ENCODE data around the gene TFF2. TPM values are rescaled to one million over a fixed set of nuclear protein-coding genes. Genes with fewer than 3 reads are reported as not detected.

Gene TFF2
- total and polyA plus RNA-seq, 2 donors from 2014 or later = not detected

GRCh38 chr21:42332557-42333317 is 18.1 kb downstream of the TFF2 start:
- no peak for DNase-seq
- H3K27ac ChIP-seq (ENCODE audit: low read depth in 2 of 2, low read length in 2 of 2) = no peak overlapping the region

GRCh38 chr21:42331660-42332059 is 19.1 kb downstream of the TFF2 start:
- Histone ChIP-seq H3K9ac (ENCODE audit: low read length in 3 of 3) (no peak overlapping the region), H3K4me1 (ENCODE audit: control insufficient read depth in 2 of 3, insufficient read depth in 2 of 3, low read depth in 1 of 3, low read length in 3 of 3) (no peaks in the 10 kb centered on the region), H3K27me3 (ENCODE audit: control insufficient read depth, insufficient read depth, low read length) (no peaks in the 10 kb centered on the region), H3K36me3 (ENCODE audit: control insufficient read depth in 2 of 3, insufficient read depth in 3 of 3, low read length in 3 of 3) (no peaks in the 10 kb centered on the region), H3K4me3 (ENCODE audit: low read length in 3 of 3) (no peak overlapping the region), H3K27ac (ENCODE audit: low read depth in 2 of 2, low read length in 2 of 2) (no peak overlapping the region), H3K9me3 (ENCODE audit: control insufficient read depth in 2 of 3, insufficient read depth in 1 of 3, low read length in 3 of 3) (peaks cover 0 to 8% (median 0%) of the 10 kb centered on the region in 3 donors)
- FAIRE-seq (no peak), DNase-seq (no peak)
- intact Hi-C loops (cut with DNase I) = loop anchor here (10.0 kb wide), 1 partner anchor 113 kb away; no protein-coding TSS in a partner anchor
- no peak for TF ChIP-seq CTCF (IDR thresholded peaks at IDR 0.05; ENCODE audit: borderline replicate concordance, extremely low read depth, insufficient read depth)

More at GRCh38 chr21:42332557-42333317, 18.1 kb downstream of the TFF2 start:
- no peak for FAIRE-seq
- no peak for TF ChIP-seq CTCF (IDR thresholded peaks at IDR 0.05; ENCODE audit: borderline replicate concordance, extremely low read depth, insufficient read depth)
- no peak overlapping the region for H3K4me3 ChIP-seq (ENCODE audit: low read length in 3 of 3)
- peaks cover 0 to 8% (median 0%) of the 10 kb centered on the region in 3 donors for H3K9me3 ChIP-seq (ENCODE audit: control insufficient read depth in 2 of 3, insufficient read depth in 1 of 3, low read length in 3 of 3)
- no peaks in the 10 kb centered on the region for H3K27me3 ChIP-seq (ENCODE audit: control insufficient read depth, insufficient read depth, low read length)
- H3K9ac ChIP-seq (ENCODE audit: low read length in 3 of 3) = no peak overlapping the region
- H3K36me3 ChIP-seq (ENCODE audit: control insufficient read depth in 2 of 3, insufficient read depth in 3 of 3, low read length in 3 of 3) = no peaks in the 10 kb centered on the region
- H3K4me1 ChIP-seq (ENCODE audit: control insufficient read depth in 2 of 3, insufficient read depth in 2 of 3, low read depth in 1 of 3, low read length in 3 of 3) = peaks cover 0 to 1% (median 0%) of the 10 kb centered on the region in 3 donors
- intact Hi-C loops (cut with DNase I) = loop anchor here (10.0 kb wide), 1 partner anchor 112 kb away; no protein-coding TSS in a partner anchor

- no peaks in the 10 kb centered on the region for H3K4me1 ChIP-seq (ENCODE audit: control insufficient read depth in 2 of 3, insufficient read depth in 2 of 3, low read depth in 1 of 3, low read length in 3 of 3)
- no peak overlapping the region for H3K4me3 ChIP-seq (ENCODE audit: low read length in 3 of 3)
- H3K27ac ChIP-seq (ENCODE audit: low read depth in 2 of 2, low read length in 2 of 2) = no peak overlapping the region
- DNase-seq = no peak
- H3K27me3 ChIP-seq (ENCODE audit: control insufficient read depth, insufficient read depth, low read length) = no peaks in the 10 kb centered on the region
- no peak for TF ChIP-seq CTCF (IDR thresholded peaks at IDR 0.05; ENCODE audit: borderline replicate concordance, extremely low read depth, insufficient read depth)
- H3K36me3 ChIP-seq (ENCODE audit: control insufficient read depth in 2 of 3, insufficient read depth in 3 of 3, low read length in 3 of 3) = no peaks in the 10 kb centered on the region
- no peak overlapping the region for H3K9ac ChIP-seq (ENCODE audit: low read length in 3 of 3)
- intact Hi-C loops (cut with DNase I) = loop anchor here (10.0 kb wide), 1 partner anchor 114 kb away; no protein-coding TSS in a partner anchor
- FAIRE-seq = no peak
- H3K9me3 ChIP-seq (ENCODE audit: control insufficient read depth in 2 of 3, insufficient read depth in 1 of 3, low read length in 3 of 3) = peaks cover 0 to 9% (median 0%) of the 10 kb centered on the region in 3 donors
Observed at GRCh38 chr21:42330380-42331371, 20.1 kb downstream of the TFF2 start.

Measured in kidney (tissue), 14 donors.